ENCODE measurements around the gene DVL2.

GRCh38 chr17:7176107-7176840 is 58.0 kb downstream of the DVL2 start:
- no peak for TF ChIP-seq POLR2AphosphoS5 (IDR thresholded peaks at IDR 0.05; ENCODE audit: low read depth, low read length)
- TF ChIP-seq REST (IDR thresholded peaks at IDR 0.05; ENCODE audit: insufficient read depth in 1 of 2, low read depth in 2 of 2, low read length in 2 of 2), result no peak

All from PFSK-1 (cell line).